NCI-H2227 (cell line): ENCODE measurements around the gene FLOT2.
"Not testable (repeated sequence)": the region's sequence is repeated elsewhere in the genome, so short reads cannot be mapped to it uniquely, and the experiment has no call there.

Source experiments
- DNase-seq: peaks from one replicate; lab custom pipeline; 2025; ENCODE audit not compliant: unreplicated experiment; lab: John Stamatoyannopoulos, UW

The FLOT2 gene

DNA sequence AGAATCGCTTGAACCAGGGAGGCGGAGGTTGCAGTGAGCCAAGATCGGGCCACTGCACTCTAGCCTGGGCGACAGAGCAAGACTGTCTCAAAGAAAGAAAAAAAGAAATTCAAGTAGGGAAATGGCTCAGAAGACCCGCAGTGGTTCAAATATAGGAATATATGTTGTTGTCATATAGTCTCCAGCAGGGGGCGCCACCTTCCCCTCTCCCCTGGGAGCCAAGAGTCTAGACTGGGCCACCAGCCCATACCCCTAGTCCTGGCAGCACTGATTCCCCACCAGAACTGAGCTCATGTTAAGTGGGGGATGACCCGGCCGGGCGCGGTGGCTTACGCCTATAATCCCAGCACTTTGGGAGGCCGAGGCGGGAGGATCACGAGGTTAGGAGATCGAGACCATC is 48.9 kb downstream of the FLOT2 start:
- not testable (repeated sequence) for DNase-seq

GRCh38 chr17:28846699-28847098 is 50.8 kb downstream of the FLOT2 start:
- not testable (repeated sequence) for DNase-seq

DNA sequence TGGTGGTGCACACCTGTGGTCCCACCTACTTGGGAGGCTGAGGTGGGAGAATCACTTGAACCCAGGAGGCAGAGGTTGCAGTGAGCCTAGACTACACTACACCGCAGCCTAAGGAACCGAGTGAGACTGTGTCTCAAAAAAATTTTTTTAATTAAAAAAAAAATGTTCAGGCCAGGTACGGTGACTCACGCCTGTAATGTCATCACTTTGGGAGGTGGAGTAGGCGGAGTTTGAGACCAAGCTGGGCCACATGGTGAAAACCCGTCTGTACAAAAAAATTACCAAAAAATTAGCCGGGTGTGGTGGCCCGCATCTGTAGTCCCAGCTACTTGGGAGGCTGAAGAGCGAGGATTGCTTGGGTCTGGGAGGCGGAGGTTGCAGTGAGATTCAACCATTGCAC is 51.3 kb downstream of the FLOT2 start:
- no peak for DNase-seq

DNA sequence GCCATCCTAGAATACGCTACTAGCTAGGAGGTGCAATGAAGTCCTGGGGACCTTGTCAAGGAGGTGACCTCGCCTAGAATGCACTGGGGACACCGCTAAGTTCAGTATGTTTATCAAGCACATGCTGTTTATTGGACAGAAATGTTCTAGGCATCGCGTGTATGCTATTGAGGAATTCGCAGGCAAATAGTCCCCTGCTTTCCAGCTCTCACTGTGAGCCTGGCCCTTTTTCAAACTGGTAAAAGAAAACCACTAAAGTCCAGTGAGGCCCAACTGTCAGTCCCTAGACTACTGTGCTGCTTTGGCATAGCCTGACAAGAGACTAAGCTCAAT is 53.8 kb downstream of the FLOT2 start:
- DNase-seq, result no peak

DNA sequence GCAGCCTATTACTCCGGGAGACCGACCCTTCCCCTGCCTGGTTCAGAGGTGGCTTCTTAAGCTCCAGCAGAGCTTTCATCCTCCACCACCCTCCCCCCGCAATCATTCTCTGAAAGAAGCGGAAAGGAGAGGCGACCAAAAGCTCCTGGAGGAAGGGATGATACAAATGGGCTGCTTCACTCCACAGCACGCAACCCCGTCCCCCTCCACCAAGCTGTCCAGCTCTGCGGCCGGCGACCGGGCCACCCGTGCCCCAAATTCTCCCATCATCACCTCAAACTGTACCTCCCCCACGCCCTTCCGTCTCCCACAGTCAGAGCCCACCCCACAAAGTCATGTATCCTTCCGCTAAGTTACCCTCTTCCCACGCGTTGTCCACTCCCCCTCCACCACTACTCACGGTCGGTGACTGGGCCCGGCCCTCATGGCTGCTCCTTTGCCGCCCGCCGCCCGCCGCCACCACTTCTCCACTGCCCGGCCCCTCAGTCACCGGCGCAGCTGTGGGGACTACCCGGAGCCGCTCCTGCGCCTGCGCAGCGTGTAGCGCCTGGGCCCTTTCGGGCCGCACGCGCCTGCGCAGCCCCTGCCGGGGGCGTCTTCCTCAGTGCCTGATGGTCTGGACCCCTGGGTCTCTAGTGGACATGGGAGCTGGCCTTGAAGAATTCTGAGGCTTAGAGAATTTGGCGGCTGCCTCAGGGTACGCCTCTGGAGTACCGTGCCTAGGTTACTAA is 55.1 kb downstream of the FLOT2 start, which contains the start of gene FAM222B:
FAM222B (minus strand) TSS at position 509 of the 731 bp plus-strand sequence. CDS start 76,123 bp downstream, outside the sequence.
- peak; percentile 91 for DNase-seq

- DNase-seq, result no peak
Observed at GRCh38 chr17:28841901-28842281, 55.6 kb downstream of the FLOT2 start.

GRCh38 chr17:28839221-28839620 is 58.3 kb downstream of the FLOT2 start:
- no peak for DNase-seq

DNA sequence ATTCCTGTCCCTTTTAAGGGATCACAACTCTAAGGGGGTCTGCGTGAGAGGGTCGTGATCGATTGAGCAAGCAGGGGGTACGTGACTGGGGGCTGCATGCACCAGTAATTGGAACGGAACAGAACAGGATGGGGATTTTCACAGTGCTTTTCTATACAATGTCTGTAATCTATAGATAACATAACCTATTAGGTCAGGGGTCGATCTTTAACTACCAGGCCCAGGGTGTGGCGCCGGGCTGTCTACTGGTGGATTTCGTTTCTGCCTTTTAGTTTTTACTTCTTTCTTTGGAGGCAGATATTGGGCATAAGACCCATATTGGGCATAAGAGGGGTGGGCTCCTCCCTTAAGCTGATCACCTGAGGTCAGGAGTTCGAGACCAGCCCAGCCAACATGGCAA is 61.0 kb downstream of the FLOT2 start:
- DNase-seq, result not testable (repeated sequence)

- DNase-seq, result no peak
Observed at GRCh38 chr17:28834420-28834819, 63.1 kb downstream of the FLOT2 start.
